Measurements from ENCODE around the gene RGS14.

GRCh38 chr5:177316005-177316404 lies 41.7 kb upstream of the RGS14 start:
- TF ChIP-seq, protein P1, sequence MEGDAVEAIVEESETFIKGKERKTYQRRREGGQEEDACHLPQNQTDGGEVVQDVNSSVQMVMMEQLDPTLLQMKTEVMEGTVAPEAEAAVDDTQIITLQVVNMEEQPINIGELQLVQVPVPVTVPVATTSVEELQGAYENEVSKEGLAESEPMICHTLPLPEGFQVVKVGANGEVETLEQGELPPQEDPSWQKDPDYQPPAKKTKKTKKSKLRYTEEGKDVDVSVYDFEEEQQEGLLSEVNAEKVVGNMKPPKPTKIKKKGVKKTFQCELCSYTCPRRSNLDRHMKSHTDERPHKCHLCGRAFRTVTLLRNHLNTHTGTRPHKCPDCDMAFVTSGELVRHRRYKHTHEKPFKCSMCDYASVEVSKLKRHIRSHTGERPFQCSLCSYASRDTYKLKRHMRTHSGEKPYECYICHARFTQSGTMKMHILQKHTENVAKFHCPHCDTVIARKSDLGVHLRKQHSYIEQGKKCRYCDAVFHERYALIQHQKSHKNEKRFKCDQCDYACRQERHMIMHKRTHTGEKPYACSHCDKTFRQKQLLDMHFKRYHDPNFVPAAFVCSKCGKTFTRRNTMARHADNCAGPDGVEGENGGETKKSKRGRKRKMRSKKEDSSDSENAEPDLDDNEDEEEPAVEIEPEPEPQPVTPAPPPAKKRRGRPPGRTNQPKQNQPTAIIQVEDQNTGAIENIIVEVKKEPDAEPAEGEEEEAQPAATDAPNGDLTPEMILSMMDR (IDR thresholded peaks at IDR 0.05), result no peak
- no peak for TF ChIP-seq POLR2A (IDR thresholded peaks at IDR 0.05)

Data from lower leg skin (tissue), 3 donors.